Activated CD8-positive, alpha-beta T cell treated with anti-CD3 and anti-CD28 coated beads, Interleukin-2, amount 10 ng/mL, durations not matched to agents 7 days and 5 days (primary cell): Measurements from ENCODE around the gene GALNS. TPM values are rescaled to one million over a fixed set of nuclear protein-coding genes. Genes with fewer than 3 reads are reported as not detected.
A peak's percentile ranks its signal among the peaks of the same experiment; 100 is the strongest.
"Not testable (repeated sequence)": the region's sequence is repeated elsewhere in the genome, so short reads cannot be mapped to it uniquely, and the experiment has no call there.

ENCODE experiments used
- ATAC-seq: fragments of 150-1000 bp; cut with Tn5 transposase; one replicate; pipeline ENCODE4 v1.10.0; 2021; ENCODE audit warnings: moderate library complexity
- CTCF ChIA-PET: fragments of 350-600 bp; sonication (Branson Sonifier 250); formaldehyde crosslinking; loops from one replicate; lab custom pipeline; 2021; ENCODE audit warnings: antibody characterized with exemption; lab: Charles Lee
- POLR2A ChIA-PET: fragments of 350-600 bp; sonication (Branson Sonifier 250); formaldehyde crosslinking; loops from one replicate; lab custom pipeline; 2021; ENCODE audit warnings: antibody characterized with exemption; lab: Charles Lee
- DNase-seq: peaks from one replicate; pipeline ENCODE4 v3.0.0-alpha.2; 2020
- H3K27ac Mint-ChIP-seq: one replicate; pipeline ENCODE4 v1.8.0; 2021; ENCODE audit warnings: mild to moderate bottlenecking, mixed read lengths
- H3K27me3 Mint-ChIP-seq: one replicate; pipeline ENCODE4 v1.8.0; 2021; ENCODE audit warnings: low read depth, mixed read lengths
- H3K36me3 Mint-ChIP-seq: one replicate; pipeline ENCODE4 v1.8.0; 2021; ENCODE audit warnings: low read depth, mixed read lengths
- H3K4me1 Mint-ChIP-seq: one replicate; pipeline ENCODE4 v1.8.0; 2021; ENCODE audit warnings: low read depth, mixed read lengths
- H3K4me3 Mint-ChIP-seq: one replicate; pipeline ENCODE4 v1.8.0; 2021; ENCODE audit warnings: mild to moderate bottlenecking, mixed read lengths
- H3K9me3 Mint-ChIP-seq: one replicate; pipeline ENCODE4 v1.8.0; 2022; ENCODE audit warnings: mixed read lengths; ENCODE audit not compliant: insufficient read depth
- total RNA-seq, 2 experiments: library from RNA; stranded (reverse); gene quantifications; one replicate each; pipeline ENCODE4 v1.2.3, GENCODE V29; 2021

The GALNS gene
- total RNA-seq, 2 experiments from 2014 or later: 31.1 to 33.3 TPM

- ATAC-seq, POLR2A ChIA-PET, H3K9me3 Mint-ChIP-seq: not testable (repeated sequence)
Measured at GRCh38 chr16:88771781-88772180, 85.0 kb downstream of the GALNS start.

DNA sequence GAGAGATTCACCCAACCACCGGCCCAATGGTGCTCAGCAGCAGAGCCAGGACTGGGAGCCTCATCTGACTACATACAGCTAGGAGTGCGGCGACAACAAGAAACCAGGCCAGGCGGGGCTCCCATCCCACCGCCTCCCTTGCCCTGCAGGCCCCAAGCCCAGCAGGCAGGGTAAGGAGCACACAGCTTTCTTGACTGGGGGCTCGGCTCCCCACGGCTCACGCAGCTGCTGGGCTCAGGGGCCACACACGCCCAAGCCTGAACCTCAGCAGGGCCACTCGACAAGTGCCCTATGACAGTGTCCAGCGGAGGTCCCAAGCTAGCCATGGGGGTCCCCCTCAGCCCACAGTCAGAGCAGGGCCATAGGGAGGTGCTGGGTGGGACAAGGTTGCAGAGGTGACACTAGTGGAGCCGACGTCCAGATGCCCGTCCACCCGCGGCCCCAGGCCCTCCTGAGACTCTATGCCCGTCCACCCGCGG is 85.4 kb downstream of the GALNS start:
- H3K4me3 Mint-ChIP-seq: no peak overlapping the region
- H3K9me3 Mint-ChIP-seq: no peaks in the 10 kb centered on the region
- ChIA-PET CTCF (no interaction called here), POLR2A (interaction anchor here (0.7 kb wide), 1 partner anchor 10 kb away, joined by 3 read pairs; no protein-coding TSS in a partner anchor)
- no peak for ATAC-seq
- peak overlapping the region; percentile 43 for H3K27ac Mint-ChIP-seq
- peaks cover 4% of the 10 kb centered on the region for H3K36me3 Mint-ChIP-seq
- peaks cover 33% of the 10 kb centered on the region for H3K4me1 Mint-ChIP-seq
- DNase-seq: no peak
- no peaks in the 10 kb centered on the region for H3K27me3 Mint-ChIP-seq

More at GRCh38 chr16:88771781-88772180, 85.0 kb downstream of the GALNS start:
- CTCF ChIA-PET, H3K36me3 Mint-ChIP-seq, H3K27ac Mint-ChIP-seq, H3K27me3 Mint-ChIP-seq, H3K4me3 Mint-ChIP-seq, DNase-seq: not testable (repeated sequence)
- peaks cover 33% of the 10 kb centered on the region for H3K4me1 Mint-ChIP-seq

DNA sequence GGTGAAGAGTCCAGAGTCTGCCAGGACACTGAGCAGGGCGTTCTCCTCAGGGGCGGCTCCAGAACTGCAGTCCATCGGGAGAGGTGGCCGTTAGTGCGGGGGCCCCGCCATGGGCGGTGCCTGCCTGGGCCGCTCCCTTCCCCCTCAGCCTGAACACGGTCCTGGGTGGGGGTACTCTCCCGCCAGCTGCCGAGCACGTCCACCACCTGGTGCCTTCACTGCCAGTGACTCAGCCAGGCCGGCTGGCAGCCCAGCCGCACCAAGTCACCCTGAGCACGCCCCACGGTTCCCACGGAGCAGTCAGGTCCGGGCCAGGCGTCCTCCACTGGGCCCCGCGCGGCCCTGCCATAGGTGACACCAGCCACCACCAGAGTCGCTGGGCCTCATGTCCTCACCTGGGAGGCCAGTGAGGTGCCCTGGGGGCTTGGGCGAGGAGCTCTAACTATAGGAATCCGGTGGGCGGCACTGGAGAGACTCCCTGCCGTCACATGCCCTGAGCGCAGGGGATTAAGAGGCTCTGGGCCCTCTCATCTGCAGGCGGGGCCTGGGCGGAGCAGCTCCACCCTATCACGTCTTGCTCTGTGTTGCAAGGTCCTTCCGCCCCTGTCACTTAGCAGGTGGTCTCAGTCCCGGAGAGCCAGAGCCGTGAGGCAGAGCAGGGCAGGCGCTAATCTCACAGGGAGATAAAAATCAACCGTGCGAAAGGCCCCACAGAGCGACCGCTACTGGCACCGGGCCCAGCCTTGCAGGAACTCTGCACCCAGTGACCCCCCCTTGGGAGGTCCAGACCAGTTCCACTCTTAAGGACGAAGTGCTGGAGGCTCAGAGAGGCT is 86.1 kb downstream of the GALNS start:
- ATAC-seq (peak; percentile 24), DNase-seq (peak; percentile 45)
- H3K4me3 Mint-ChIP-seq: no peak overlapping the region
- peaks cover 38% of the 10 kb centered on the region for H3K4me1 Mint-ChIP-seq
- H3K27me3 Mint-ChIP-seq: no peaks in the 10 kb centered on the region
- CTCF ChIA-PET: no interaction called here
- no peaks in the 10 kb centered on the region for H3K9me3 Mint-ChIP-seq
- peak overlapping the region; percentile 43 for H3K27ac Mint-ChIP-seq
- peaks cover 5% of the 10 kb centered on the region for H3K36me3 Mint-ChIP-seq
- POLR2A ChIA-PET: interaction anchor here (0.6 to 0.7 kb wide), 2 partner anchors 11 to 184 kb away, joined by 3 read pairs; no protein-coding TSS in a partner anchor

DNA sequence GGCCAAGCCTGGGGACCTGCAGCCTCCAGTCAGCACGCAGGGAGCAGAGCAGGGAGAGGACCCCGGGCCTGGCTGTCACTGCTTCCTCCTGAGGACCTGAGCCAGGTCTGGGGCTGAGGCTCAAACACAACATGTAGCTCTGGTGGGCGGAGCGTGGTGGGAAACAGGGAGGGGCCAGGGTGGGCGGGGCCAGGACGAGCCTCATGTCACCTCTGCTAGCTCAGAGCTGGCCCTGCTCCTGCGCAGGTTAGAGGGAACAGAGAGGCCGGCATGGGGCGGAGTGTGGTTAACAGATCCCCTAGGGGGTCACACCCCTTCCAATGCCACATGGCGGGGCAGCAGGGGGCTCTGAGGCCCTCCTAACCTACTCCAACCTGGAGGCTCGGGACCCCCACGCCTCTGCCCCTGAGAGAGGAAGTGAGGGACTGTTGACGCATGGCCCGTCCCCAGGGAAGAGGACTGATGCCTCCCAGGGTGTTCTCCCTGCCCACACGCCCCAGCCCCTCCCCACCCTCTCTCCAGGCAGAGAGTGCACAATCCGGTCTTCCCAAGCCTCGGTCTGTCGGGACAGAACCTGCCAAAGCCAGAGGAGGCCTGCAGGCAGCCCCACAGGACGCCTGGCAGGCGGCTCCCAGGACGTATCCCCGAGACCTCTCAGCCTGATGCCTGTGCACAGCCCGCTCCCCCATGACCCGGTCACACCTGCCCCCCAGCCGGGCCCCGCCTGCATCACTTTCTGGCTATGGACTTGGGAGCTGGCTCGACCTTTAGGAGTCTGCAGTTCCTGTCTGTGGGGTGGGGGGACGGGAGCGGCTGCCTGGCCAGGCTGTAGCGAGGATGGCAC is 86.9 kb downstream of the GALNS start:
- POLR2A ChIA-PET: interaction anchor here (0.6 kb wide), 1 partner anchor 183 kb away, joined by 3 read pairs; no protein-coding TSS in a partner anchor
- Mint-ChIP-seq H3K36me3 (peaks cover 5% of the 10 kb centered on the region), H3K4me1 (peaks cover 38% of the 10 kb centered on the region), H3K9me3 (no peaks in the 10 kb centered on the region), H3K27me3 (no peaks in the 10 kb centered on the region), H3K4me3 (no peak overlapping the region), H3K27ac (no peak overlapping the region)
- CTCF ChIA-PET: interaction anchor here (0.7 kb wide), 1 partner anchor 29 kb away, joined by 3 read pairs; no protein-coding TSS in a partner anchor
- ATAC-seq: peak; percentile 64
- DNase-seq: peak; percentile 51

DNA sequence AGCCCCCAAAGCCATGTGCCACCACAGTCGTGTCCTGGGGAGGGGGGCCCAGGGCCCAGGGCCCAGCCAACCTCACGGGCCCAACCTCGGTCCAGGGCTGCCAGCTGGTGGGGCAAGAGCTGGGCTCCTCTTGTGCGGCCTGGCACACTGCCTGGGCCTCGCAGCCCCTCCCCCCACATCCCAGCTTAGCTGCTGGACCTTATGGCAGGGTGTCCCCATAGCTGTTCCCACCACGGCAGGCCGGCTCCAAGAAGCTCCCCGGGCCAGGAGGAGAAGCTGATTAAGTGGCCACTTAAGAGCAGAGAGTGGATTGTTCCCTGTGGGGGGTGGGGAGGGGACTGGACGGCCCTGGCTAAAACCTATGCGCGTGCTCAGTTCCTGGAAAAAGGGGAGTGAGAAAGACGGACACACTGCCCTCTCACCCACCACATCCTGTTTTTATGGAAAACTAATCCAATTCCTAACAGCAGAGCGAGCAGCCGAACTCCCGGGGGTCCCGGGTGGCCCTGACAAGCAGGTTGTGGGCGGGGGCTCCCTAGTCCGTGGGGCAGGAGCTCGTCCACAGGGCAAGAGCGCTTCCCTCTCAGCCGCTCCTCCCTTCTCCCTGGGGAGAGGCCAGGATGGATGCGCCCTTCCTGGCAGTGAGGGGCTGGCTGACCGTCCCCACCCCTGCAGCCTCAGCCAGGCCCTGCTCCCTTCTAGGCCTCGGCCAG is 88.5 kb downstream of the GALNS start:
- CTCF ChIA-PET: no interaction called here
- H3K27ac Mint-ChIP-seq: no peak overlapping the region
- DNase-seq: no peak
- no peaks in the 10 kb centered on the region for H3K27me3 Mint-ChIP-seq
- no peaks in the 10 kb centered on the region for H3K9me3 Mint-ChIP-seq
- no peak overlapping the region for H3K4me3 Mint-ChIP-seq
- peaks cover 7% of the 10 kb centered on the region for H3K36me3 Mint-ChIP-seq
- ATAC-seq: no peak
- POLR2A ChIA-PET: no interaction called here
- peaks cover 38% of the 10 kb centered on the region for H3K4me1 Mint-ChIP-seq

GRCh38 chr16:88767546-88768070 is 89.1 kb downstream of the GALNS start:
- no peak for DNase-seq
- ATAC-seq: no peak
- no peak overlapping the region for H3K27ac Mint-ChIP-seq
- ChIA-PET POLR2A (no interaction called here), CTCF (no interaction called here)
- no peaks in the 10 kb centered on the region for H3K27me3 Mint-ChIP-seq
- H3K9me3 Mint-ChIP-seq: no peaks in the 10 kb centered on the region
- H3K36me3 Mint-ChIP-seq: peaks cover 7% of the 10 kb centered on the region
- H3K4me3 Mint-ChIP-seq: no peak overlapping the region
- H3K4me1 Mint-ChIP-seq: peaks cover 38% of the 10 kb centered on the region

- Mint-ChIP-seq H3K4me1 (peaks cover 38% of the 10 kb centered on the region), H3K27ac (peak overlapping the region; percentile 54), H3K27me3 (no peaks in the 10 kb centered on the region), H3K4me3 (no peak overlapping the region), H3K9me3 (no peaks in the 10 kb centered on the region), H3K36me3 (peaks cover 7% of the 10 kb centered on the region)
- ATAC-seq: no peak
- ChIA-PET POLR2A (no interaction called here), CTCF (interaction anchor here (1.2 kb wide), 1 partner anchor 13 kb away, joined by 4 read pairs; no protein-coding TSS in a partner anchor)
- DNase-seq: no peak
Measured at GRCh38 chr16:88766975-88767374, 89.8 kb downstream of the GALNS start.

DNA sequence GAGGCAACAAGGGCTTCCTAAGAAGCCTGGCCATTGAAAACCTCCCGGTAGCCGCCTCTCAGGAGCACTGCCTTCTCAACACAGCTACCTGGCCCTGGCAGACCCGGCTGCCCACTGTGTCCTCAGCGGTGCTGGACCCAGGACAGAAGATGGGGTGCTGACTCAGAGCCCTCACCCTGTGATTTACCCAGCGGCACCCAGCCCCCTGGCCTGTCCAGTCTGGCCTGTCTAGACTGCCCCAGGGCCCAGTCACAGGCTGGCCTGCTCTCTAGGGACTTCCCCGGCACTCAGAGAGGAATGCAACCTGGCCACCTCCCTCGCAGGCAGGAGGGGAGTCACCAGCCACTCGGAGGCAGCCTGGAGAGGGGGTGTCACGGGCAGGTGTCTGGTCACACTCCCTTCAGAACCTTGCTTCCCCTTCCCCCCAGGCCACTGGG is 91.8 kb downstream of the GALNS start:
- CTCF ChIA-PET: interaction anchor here (0.7 kb wide), 1 partner anchor 22 kb away, joined by 3 read pairs; no protein-coding TSS in a partner anchor
- Mint-ChIP-seq H3K4me3 (no peak overlapping the region), H3K27me3 (no peaks in the 10 kb centered on the region), H3K4me1 (peaks cover 26% of the 10 kb centered on the region), H3K36me3 (peaks cover 7% of the 10 kb centered on the region), H3K27ac (no peak overlapping the region), H3K9me3 (no peaks in the 10 kb centered on the region)
- POLR2A ChIA-PET: no interaction called here
- ATAC-seq (no peak), DNase-seq (no peak)

- Mint-ChIP-seq H3K4me1 (peaks cover 25% of the 10 kb centered on the region), H3K4me3 (no peak overlapping the region), H3K9me3 (no peaks in the 10 kb centered on the region), H3K36me3 (peaks cover 7% of the 10 kb centered on the region), H3K27ac (no peak overlapping the region), H3K27me3 (no peaks in the 10 kb centered on the region)
- ChIA-PET POLR2A (interaction anchor here (0.6 kb wide), 1 partner anchor 61 kb away, joined by 3 read pairs; no protein-coding TSS in a partner anchor), CTCF (interaction anchor here (0.7 kb wide), 1 partner anchor 21 kb away, joined by 3 read pairs; no protein-coding TSS in a partner anchor)
- ATAC-seq (no peak), DNase-seq (no peak)
Measured at GRCh38 chr16:88764080-88764479, 92.7 kb downstream of the GALNS start.
